ENCODE measurements around the gene ACOT9.
A peak's percentile ranks its signal among the peaks of the same experiment; 100 is the strongest.

ACOT9 gene

DNA sequence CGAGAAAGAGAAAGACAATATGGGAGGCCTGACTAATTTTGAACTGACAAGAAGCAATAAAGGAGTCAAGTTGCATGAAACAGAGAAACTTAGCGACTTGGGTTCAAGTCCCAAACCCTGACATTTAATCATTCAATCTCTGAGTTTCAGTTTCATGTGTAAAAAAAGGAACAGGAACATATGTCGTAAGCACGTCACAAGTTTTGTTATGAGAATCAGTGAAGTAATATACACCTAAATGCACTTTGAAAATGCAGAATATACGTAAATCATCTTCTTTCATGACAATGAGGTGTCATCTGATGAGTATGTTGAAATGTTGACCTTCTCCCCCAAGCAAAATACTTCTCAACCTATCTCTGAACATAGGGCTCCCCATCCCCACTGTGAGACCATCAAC, 10.4 kb downstream of the ACOT9 start:
- DNase-seq (ENCODE audit: low read depth in 2 of 2): no peak
- TF ChIP-seq, protein P1, sequence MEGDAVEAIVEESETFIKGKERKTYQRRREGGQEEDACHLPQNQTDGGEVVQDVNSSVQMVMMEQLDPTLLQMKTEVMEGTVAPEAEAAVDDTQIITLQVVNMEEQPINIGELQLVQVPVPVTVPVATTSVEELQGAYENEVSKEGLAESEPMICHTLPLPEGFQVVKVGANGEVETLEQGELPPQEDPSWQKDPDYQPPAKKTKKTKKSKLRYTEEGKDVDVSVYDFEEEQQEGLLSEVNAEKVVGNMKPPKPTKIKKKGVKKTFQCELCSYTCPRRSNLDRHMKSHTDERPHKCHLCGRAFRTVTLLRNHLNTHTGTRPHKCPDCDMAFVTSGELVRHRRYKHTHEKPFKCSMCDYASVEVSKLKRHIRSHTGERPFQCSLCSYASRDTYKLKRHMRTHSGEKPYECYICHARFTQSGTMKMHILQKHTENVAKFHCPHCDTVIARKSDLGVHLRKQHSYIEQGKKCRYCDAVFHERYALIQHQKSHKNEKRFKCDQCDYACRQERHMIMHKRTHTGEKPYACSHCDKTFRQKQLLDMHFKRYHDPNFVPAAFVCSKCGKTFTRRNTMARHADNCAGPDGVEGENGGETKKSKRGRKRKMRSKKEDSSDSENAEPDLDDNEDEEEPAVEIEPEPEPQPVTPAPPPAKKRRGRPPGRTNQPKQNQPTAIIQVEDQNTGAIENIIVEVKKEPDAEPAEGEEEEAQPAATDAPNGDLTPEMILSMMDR (IDR thresholded peaks at IDR 0.05; ENCODE audit: low read depth, low read length): no peak
- no peak overlapping the region for H3K4me3 ChIP-seq (replicated peaks in 1 of 2; ENCODE audit: low read depth in 2 of 2, low read length in 2 of 2)

DNA sequence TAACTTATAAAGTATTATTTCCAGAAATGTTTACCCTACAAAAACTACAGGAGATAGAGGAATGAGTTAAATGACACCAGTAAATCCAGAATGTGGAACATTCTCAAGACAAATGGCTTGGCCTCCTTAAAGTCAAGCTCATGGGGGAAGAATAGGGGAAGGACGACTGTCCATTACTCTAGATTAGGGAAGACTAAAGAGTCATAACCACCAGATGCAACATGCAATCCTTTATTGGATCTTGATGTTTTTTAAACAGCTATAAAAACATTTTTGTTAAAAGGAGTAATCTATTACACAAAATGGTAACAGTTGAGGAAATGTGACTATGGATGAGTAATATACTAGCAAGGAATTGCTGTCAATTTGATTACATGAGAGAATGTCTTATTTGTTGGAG, 11.1 kb downstream of the ACOT9 start:
- TF ChIP-seq, protein P1 (IDR thresholded peaks at IDR 0.05; ENCODE audit: low read depth, low read length): no peak
- DNase-seq (ENCODE audit: low read depth in 2 of 2): peak in 1 of 2 donors; percentile 5

DNA sequence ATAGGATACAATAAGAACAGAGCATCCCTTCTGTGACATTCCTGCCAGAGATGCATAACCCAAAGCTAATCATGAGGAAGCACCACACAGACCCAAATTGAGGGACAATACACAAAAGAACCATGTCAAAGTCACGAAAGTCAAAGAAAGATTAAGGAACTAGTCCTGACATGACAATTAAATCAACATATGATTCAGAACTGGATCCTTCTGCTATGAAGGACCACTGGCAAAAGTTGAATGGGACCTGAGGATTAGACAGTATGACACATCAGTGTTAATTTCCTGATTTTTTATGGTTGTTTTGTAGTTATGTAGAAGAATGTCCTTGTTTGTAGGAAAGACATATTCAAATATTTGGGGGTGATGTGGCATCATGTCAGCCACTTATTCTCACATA, 13.9 kb downstream of the ACOT9 start:
- TF ChIP-seq, protein P1 (IDR thresholded peaks at IDR 0.05; ENCODE audit: low read depth, low read length): no peak
- no peak overlapping the region for H3K4me3 ChIP-seq (replicated peaks in 1 of 2; ENCODE audit: low read depth in 2 of 2, low read length in 2 of 2)
- no peak for DNase-seq (ENCODE audit: low read depth in 2 of 2)

More for the DNA sequence above, 11.1 kb downstream of the ACOT9 start:
- H3K4me3 ChIP-seq (replicated peaks in 1 of 2; ENCODE audit: low read depth in 2 of 2, low read length in 2 of 2): no peak overlapping the region

DNA sequence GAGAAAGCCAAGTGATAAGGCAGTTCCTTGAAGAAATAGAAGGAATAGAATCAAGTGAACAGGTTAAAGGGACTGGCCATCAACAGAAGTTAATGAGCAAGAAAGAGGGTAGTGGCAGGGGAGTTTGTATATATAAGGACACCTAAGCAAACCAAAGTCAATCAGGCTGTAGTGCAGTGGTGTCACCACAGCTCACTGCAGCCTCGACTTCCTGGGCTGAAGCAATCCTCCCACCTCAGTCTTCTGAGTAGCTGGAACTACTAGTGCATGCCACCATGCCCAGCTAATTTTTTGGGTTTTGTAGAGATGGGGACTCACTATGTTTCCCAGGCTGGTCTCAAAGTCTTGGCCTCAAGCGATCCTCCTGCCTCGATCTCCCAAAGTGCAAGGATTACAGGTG, 15.9 kb downstream of the ACOT9 start:
- H3K4me3 ChIP-seq (replicated peaks in 1 of 2; ENCODE audit: low read depth in 2 of 2, low read length in 2 of 2): no peak overlapping the region
- TF ChIP-seq, protein P1 (IDR thresholded peaks at IDR 0.05; ENCODE audit: low read depth, low read length): no peak
- DNase-seq (ENCODE audit: low read depth in 2 of 2): no peak

DNA sequence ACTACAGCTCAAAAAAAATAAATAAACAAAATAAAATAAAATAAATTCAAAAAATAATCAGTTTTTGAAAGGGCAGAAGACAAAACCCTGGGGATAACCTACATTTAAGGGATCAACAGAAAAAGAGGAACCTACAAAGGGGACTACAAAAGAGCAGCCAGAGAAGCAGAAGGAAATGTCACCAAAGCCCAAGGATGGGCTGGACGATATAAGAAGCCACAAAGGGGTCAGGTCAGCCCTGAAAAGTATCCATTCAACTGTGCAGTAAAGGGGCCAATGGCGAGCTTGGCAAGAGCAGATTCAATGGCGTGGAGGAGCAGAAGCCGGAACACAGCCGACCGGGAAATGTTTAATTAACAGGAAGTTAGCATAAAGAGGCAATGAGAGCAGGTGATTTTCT, 16.9 kb downstream of the ACOT9 start:
- H3K4me3 ChIP-seq (replicated peaks in 1 of 2; ENCODE audit: low read depth in 2 of 2, low read length in 2 of 2): no peak overlapping the region
- TF ChIP-seq, protein P1 (IDR thresholded peaks at IDR 0.05; ENCODE audit: low read depth, low read length): no peak
- DNase-seq (ENCODE audit: low read depth in 2 of 2): no peak

DNA sequence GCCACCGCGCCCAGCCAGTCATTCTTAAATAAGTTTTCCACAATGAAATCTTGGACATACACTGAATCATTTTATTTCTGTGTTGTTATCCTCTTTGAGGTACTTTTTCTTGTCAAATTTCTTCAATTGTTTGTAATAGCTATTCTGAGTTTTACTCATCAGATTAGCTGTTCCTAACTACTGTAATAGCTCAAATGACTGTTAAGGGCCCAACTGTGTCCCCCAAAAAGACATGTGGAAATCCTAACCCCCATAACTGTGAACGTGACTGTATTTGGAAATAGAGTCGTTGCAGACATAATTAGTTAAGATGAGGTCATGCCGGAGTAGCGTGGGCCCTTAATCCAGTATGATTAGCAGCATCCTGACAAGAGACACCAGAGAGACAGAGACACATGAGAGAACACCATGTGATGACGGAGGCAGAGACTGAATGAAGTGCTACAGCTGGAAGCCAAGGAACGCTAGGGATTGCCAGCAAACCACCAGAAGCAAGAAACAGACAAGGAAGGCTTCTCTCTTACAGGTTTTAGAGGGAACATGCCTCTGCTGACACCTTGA, 22.9 kb downstream of the ACOT9 start:
- no peak for DNase-seq (ENCODE audit: low read depth in 2 of 2)
- no peak overlapping the region for H3K4me3 ChIP-seq (replicated peaks in 1 of 2; ENCODE audit: low read depth in 2 of 2, low read length in 2 of 2)
- TF ChIP-seq, protein P1 (IDR thresholded peaks at IDR 0.05; ENCODE audit: low read depth, low read length): no peak

DNA sequence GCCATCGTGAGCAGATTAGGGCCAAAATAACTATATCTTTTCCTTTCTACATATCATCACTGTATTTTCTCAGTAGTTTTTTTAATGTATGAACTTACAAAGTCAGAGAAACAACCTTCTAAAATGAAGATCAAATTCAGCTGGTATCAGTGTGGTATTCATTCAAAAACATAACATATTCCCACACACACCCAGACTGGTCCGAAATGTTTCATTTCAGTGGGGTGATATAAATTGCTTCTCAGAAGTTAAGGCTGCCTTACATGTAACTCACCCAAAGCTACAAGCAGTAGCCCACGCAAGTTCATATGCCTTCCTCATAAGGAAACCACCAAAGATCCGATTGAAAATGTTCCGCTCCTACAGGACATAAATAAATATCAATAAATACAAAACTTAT, 37.8 kb downstream of the ACOT9 start:
- DNase-seq (ENCODE audit: low read depth in 2 of 2): no peak
- H3K4me3 ChIP-seq (replicated peaks in 1 of 2; ENCODE audit: low read depth in 2 of 2, low read length in 2 of 2): no peak overlapping the region
- TF ChIP-seq, protein P1 (IDR thresholded peaks at IDR 0.05; ENCODE audit: low read depth, low read length): no peak
